HEK293 (cell line): ENCODE measurements around the gene TDRD1.

ENCODE experiments used
- ZNF132 ChIP-seq: fragments of 450-650 bp; formaldehyde crosslinking; IDR thresholded peaks from 2 replicates; pipeline ENCODE4 v1.5.1; 2017; ENCODE audit warnings: missing biosample characterization, missing genetic modification characterization, borderline replicate concordance
- ZNF175 ChIP-seq: fragments of 450-650 bp; formaldehyde crosslinking; IDR thresholded peaks from 2 replicates; pipeline ENCODE4 v1.5.1; 2016; ENCODE audit warnings: missing biosample characterization, missing genetic modification characterization
- ZNF202 ChIP-seq: fragments of 450-650 bp; formaldehyde crosslinking; IDR thresholded peaks from 2 replicates; pipeline ENCODE4 v1.5.1; 2016; ENCODE audit warnings: missing biosample characterization, missing genetic modification characterization, borderline replicate concordance

DNA sequence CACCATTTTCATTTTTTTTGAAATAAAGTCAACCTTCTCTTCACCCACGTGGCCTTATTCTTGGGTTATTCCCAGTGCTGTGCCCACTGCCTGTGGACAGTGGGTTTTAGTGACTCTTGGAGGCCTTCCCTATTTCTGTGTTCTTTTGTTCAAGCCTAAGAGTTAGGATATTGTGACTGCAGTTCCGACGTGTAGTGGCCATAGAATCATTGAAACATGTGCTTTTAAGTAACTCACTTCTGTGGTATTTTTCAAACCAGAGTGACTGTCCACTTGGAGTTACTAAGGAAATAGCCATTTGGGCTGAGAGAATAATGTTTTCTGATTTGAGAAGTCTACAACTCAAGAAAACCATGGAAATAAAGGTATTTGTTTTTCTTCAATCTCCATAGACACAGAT, 23.7 kb downstream of the TDRD1 start:
- no peak for TF ChIP-seq ZNF175
- no peak for TF ChIP-seq ZNF132 (tag by site-specific recombination)
- TF ChIP-seq ZNF202, result no peak
